HG03521 (cell line): ENCODE results near the gene KY.

Experiments used
- ATAC-seq: cut with Tn5 transposase; IDR thresholded peaks from one replicate; pipeline ENCODE4 v1.9.1; 2021; ENCODE audit warnings: mild to moderate bottlenecking, moderate library complexity; ENCODE audit not compliant: unreplicated experiment

Gene KY, protein sequence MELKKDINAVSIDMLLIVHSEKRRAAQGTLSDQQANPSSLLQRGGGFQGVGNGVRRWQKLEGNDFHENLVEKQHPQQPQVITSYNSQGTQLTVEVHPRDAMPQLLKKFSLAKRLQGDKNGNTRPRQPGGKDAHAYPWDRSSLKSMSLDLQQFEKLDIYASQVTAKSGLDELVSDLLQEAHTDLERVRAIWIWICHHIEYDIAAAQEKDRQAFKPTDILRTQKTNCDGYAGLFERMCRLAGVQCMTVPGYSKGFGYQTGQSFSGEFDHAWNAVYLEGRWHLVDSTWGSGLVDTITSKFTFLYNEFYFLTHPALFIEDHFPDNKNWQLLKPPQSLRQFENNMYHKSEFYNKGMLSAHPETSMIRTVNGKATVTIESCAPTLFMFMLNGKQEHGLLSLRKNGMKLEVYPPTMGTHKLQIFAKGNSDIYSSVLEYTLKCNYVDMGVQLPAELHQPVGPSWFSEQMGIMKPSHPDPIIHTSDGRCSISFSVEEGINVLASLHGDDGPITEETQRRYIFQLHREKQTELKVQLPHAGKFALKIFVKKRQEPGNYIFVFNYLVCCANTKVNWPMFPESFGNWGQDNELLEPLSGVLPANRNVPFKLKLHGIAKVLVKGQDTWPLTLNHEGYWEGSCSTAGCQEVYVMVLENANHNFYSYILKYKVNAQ

DNA sequence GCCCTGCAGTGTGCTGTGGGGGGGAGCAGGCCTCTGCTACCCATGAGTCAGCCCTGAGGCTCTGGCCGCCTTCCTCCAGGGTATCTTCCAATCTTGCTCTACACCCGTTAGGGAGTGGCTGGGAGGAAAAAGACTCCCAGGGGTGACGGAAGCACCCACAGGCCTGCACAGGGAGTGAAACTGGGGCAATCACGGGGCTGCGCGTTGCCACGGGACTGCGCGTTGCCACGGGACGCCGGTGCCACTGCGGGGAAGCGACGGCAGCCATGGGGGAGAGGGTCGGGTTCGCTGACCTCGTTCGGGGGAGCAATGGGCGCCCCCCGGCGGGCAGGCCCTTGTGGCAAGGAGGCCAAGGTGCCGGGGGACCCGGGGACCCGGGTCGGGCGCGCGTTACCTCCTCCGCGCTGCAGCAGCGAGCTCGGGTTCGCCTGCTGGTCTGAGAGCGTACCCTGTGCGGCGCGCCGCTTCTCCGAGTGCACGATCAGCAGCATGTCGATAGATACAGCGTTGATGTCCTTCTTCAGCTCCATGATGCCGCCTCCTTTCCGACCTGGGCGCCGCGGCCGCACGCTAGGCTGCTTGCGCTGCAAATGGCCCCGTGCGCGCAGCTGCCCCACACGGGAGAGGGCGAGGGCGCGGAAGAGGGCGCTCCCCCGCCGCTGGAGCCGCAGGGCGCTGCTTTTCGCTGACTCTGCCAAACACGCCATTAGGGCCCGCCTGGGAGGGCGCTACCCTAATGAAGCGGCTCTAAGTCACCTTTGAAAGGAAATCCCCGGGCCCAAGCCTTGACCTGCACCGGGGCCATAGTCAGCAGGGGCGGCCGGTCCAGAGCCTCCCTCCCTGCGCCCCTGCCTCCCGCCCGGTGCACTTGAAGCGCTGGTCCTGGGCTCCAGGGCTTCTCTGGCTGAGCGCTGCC is at the start of gene KY:
KY (minus strand) TSS at position 592 of the 916 bp plus-strand sequence; CDS start at position 530, 62 bp downstream.
- no peak for ATAC-seq

DNA sequence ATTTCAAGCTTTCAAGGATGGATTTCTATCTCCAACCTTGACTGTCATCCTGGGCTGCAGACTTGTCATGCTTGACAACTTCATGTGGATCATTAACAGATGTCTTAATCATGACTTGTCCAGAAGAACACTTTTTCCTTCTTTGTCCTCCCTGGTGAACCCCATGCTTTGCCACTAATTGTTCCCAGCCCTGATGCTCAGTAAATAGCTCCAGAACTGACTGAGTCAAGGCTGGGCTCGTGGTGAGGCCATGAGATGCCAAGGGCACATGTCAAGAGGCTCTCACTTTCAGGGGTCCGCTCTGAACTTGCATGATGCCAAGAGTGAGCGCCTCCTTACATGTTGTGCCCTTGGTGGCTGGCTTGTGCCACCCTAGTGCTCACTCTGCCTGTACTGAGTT is 48.9 kb upstream of the KY start:
- no peak for ATAC-seq

DNA sequence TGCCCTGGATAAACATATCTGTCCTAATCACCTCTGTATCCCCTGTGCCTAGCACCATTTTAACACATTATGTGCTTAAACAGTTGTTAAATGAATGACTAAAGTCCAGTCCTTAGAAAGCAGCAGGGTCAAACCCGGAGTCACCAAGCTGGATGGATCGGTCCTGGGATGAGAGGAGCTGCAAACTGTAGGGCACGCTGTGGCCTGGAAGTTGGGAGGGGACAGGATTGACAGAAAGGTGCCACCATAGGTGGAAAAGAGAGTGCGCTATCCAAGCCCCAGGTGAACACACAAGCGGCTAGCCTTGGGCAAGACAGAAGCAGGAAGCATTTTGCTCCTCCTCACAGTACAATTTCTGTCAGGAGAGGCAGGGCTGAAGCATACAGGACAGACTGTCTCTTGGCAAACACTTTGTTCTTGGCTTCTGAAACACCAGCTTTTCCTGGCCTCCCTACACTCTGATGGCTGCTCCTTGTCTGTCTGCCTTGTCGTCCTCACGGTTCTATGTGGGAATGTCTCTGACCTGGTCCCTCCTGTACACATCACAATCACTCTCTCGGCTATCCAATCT is 48.4 kb upstream of the KY start:
- ATAC-seq = no peak

DNA sequence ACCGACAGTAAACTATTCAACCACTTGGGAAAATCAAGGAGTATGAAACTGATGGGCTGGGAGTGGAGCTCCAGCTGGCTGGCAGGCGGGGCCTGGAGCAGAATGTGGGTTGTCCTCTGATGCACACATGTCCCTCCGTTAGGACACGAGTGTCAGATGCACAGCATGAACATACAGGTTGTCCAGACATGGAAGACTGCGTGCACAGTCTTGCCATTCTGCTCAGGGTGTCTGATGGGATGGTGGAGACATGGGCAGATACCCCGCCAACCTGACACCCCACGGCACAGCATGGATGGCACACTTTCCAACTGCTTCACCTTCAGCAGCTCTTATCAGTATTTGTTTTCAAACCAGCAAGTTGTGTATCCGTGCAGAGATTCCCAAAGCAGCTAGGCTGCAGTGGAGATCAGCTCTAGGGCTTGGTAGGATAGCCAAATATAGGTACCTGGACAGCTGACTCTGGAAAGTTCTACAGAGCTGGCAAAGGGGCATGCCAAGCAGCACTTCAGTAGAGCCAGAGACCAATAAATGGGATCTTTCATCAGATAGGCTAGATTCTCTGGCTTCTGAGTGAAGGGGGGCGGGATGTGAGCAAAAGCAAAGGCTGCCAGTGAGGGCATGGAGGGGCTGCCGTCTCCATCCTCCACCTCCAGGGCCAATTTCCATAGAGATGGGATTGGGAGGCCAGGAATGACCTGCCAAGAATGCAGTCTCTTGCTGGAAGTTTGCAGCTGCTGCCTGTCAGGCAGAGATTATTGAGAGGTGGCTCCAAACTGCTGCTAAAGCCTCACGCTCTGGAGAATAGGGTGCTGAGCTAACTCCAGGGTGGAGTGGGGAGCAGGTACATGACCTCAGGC is 47.2 kb upstream of the KY start:
- no peak for ATAC-seq

DNA sequence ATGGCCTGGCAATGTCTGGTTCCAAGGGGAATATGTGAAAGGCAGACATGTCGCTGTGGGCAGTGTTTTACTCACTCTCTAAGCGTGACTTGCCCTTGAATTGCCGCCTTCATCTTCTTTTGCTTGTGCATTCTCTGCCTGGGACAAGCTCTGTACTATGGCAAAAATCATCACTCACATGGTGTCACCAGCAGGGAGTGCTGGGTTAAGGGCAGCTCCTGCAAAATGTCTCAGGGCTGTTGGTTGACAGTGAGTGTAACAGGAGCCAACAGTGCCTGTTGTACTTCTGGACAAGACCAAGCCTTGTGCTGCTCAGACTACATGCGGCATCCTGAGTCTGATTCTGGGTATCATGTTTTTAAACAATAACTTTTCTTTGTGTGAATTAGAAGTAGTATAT is 45.3 kb upstream of the KY start:
- no peak for ATAC-seq

DNA sequence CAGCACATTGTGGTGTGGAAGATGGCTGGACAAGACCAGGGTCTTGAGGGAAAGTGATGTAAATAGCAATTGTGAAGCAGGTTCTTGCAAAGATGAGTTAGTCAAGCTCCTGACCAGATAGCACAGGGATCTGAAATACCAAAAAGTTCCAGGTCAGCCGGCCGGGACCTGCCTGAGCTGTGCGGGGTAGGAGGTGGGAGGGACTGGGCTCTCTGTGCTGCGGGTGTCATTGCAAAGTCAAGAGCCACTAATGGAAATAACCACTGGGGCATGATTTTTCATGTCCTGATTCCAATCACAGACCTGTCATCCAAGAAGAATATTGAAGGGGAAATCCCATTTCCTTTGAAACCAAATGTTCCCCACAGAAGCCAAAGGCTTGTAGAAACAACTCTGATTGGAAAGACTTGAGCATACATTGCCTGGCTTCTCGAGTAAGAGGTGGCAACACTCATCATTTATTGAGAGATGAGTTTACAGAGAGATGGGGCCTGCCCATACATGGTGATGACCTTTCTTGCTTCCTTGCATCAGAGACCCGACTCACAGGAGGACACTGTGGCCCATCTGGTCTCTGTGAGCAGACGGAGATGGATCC is 44.2 kb upstream of the KY start:
- ATAC-seq = no peak

DNA sequence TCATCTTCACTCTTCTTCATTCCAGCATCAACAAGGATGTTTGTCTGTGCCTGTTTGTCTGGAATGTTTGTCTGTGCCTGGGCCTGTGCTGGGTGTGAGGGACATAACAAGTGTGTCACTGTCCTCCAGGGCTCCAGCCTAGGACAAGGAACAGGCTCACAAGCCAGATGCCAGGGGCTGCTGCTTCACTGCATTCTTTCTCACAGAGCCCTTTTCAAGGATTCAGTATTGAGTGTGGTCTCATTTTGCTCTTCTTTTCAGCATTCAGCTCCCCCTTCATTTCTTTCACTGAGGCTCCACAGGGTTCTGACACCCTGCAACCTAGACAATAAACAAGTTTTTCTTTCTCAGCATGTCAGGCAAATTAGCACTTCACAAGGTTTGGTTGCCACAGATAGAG is 43.6 kb upstream of the KY start:
- no peak for ATAC-seq

DNA sequence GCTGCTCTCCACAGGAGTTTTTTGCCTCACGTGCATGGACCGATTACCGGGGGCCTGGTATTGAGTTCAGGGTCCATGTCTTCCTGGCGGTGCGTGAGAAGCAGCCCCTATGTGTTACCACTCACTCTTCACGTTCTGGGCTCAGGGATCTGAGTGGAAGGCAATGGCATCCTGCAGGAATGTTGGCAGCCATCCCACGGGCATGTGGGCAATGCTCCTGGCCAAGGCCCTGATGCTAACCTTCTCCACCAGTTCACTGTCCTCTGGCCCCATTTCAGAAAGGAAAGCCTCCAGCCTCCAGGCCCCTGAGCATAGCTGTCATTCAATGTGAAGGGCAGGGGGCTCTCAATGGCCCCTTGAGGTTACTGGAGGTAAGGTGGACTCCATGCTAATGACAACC is 43.0 kb upstream of the KY start:
- ATAC-seq = no peak

DNA sequence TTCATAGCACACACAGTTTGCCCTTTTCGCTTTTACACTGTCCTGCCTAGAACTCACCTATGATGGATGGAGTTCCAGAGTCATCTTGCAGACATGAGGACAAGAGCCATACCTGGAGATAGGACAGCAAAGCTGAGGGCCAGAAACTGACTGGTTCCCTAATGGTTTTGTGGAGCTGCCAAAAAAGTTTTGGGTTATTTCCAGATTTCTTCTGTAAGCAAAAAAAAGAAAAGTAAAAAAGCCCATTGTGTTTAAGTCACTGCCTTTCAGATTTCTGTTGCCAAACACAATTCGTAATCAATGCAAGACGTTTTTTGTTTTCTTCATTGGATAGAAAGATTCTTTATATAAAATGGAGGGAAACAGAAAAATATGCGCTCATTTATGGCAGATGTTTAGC is 42.4 kb upstream of the KY start:
- ATAC-seq = no peak

DNA sequence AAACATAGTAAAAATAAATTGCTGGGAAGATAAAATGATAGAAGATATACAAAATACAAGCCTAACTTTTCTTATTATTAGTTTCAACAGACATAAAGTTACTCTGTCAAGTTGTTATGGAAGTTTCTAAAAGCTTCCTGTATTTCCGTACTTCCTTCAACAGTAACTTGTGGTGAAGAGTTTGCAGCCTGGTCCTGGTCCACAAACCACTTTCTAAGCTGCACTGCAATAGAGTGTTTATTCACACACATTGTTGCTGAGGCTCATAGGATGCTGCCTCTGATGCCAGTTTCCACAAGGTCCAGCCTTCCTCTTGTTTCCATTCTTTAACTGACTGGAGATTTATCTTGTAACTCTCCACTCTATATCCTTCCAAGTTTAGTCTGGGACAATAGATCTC is 39.4 kb upstream of the KY start:
- no peak for ATAC-seq

DNA sequence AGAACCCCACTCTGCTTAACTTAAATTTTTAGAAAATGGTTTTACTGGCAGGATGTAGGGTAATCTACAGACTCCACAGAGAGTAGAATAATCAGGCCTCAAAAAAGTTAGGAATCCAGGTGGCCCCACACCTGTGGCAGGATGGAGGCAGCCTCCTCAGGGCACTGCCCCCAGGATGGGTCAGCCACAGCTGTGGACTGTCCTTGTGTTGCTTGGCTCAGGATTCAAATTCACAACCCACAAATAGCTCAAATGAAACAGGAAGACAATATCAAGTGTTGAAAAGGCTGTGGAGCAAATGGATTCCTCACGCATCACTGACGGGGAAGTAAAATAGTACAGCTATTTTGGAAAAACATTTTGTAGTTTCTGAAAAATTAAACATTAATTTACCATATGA is 36.8 kb upstream of the KY start:
- no peak for ATAC-seq

DNA sequence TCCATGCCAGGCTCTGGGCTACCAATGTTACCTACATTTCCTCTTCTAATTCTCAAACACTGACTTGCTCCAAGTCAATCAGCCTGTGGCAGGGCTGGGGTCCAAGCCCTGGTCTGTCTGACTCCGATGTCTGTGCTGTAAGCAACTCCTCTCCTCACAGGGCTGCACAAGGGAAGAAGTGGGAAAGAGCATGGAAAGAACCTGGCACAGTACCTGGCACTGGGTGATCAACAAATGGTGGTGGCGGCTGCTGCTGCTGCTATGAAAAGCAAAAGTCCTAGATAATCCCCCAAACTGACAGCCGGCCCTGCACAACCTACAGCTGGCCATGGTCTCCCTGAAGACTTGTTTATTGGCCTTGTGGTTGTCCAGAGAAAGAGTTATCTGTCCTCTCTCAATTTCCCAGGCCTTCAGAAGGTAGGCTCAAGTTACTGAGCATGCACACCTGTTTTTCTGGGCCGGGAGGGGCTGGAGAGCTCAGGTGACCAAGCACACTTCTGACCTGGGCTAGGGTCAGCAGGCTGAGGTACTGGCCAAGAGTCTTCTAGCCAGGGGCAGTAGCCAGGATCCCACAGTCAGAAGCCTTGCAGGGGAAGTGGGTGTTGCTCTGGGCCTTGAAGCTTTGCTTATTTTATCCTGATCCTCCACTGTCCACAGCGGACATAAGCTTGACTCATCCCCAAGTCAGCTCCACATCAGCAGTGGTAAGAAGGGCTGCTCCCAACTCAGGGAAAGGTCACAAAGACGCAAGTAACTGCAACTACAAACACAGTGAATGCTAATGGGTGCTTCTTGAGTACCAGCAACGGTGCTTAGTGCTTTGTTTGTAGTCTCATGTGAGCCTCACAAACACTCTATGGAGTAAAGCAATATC is 35.3 kb upstream of the KY start:
- ATAC-seq = no peak

DNA sequence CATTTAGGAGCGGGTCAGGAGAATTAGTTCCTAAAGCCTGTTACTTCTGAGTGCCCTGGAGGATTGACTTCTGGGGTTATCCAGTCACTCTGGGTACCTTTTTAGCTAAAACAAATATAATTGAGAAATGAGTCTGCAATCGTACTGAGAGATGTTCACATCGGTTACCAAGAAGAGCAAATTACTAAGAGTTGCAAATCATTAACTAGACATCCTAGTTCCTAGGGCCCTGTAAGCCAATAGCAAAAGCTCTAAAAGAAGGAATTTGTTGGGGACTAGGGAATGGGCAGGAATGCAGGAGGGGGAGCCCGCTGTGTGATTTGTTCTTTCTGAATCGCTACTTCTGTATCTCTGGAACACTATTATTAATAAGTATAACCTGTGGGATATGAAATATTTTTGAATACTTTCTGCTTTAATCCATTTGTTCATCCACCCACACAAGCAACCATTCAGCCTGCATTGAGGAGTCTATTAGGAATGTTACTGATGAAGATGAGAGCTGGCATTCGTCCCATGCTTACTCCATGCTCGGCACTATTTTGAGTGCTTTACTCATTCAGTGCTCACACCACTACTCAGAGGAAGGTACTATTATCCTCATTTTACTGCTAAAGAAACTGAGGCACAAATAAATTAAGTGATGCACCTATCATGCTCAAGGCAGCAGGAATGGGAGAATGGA is 31.5 kb upstream of the KY start:
- no peak for ATAC-seq

DNA sequence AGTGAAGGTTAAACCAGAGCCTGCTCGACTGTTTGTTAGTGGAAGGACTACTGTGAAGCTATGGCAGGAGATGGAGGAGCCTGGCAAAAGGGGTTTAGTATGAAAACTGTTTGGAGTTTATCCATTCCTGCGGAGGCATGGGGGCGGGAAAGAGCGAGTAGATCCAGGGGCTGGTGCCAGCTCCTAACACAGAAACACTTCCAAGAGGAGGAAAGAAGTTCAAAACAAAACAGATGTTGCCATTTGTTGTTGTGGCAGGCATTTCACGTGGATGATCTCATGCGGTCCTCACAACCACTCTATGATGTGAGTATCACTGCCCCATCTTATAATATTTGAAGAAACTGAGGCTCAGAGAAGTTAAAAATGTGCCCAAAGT is 30.7 kb upstream of the KY start:
- ATAC-seq = no peak

DNA sequence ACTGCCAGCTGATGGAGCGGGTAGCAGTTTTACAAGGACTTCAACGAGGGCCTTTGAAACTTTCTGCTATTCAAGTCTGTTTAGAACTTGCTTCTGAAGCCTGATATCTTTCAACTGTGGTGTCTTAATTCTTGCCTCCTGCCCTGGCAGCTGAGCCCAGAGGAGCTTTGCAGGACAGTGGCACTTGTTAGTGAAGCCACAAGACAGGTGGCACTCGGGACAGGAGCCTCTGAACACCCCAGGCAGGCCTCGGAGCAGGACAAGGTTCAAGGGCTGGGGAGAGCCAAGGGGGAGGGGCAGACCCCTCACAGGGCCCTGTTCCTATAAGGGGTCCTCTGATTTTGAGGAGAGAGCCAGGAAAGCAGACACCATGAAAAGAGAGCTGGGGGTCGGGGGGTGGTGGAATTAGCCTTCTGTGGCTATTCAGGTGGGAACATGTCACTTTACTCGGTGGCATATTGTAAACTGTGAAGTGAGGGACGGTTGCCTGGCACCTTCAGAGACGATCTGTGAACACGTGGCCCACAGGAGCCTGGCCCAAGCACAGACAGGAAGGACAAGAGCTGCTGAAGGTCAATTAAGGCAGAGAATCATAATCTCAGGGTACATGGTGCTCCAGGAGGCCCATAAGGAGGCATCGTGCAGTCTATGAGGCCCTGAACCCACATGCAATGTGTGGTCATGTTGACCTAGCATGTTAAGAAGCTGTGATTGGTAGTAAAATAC is 30.1 kb upstream of the KY start:
- no peak for ATAC-seq

DNA sequence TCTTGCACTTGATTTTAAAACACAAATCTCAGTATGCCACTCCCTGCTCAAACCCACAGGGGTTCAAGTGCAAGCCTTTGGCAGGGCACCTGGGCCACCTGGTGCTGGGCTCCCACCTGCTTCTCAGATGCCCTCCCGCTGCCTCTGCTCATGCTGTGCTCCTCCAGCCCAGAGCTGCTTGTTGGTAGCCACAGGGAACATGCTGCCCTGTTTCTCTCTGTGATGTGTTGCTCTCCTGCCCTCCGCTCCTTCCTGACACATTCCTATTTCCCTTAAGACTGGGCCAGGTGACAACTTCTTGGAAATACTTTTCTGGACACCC is 27.1 kb upstream of the KY start:
- no peak for ATAC-seq

DNA sequence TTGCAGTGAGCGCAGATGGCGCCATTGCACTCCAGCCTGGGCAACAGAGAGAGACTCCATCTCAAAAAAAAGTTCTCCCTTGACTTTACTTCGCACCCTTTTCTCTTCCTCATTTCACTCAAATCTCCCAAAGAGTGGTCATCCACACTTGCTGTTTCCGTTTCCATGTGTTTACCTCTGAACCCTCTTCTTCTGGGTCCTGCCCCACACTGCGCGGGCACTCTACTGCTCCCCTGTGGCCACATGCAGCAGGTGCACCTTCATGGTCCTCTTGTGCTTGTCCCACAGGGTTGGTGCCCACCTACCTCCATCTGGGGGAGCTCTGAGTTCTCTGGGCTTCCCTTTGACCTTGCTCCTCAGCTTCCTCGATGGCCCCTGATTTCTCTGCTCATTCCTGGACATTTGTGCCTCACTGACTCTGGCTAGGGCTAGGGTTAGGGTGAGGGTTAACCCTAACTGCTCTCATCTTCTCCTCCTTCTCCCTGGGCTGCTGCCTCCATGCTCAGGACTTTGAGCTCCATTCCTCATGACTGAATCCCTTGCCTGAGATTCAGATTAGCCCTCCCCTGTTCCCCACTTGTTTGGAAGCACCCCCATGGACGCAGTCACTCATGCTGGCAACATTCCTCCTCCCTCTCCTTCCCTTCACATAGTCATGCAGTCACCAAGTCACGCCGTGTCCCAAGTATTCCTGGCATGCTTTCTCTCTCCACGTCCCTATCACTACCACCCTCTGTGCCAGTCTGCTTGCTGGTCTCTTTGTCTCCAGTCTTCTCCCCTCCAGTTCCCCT is 26.6 kb upstream of the KY start:
- ATAC-seq = no peak
